ENCODE data around the gene CYBC1. TPM values are rescaled to one million over a fixed set of nuclear protein-coding genes. Genes with fewer than 3 reads are reported as not detected.

The CYBC1 gene
- total and polyA plus RNA-seq, 2 of the 4 experiments (the other 2 are of a cell fraction) = 75.1 to 76.7 TPM

DNA sequence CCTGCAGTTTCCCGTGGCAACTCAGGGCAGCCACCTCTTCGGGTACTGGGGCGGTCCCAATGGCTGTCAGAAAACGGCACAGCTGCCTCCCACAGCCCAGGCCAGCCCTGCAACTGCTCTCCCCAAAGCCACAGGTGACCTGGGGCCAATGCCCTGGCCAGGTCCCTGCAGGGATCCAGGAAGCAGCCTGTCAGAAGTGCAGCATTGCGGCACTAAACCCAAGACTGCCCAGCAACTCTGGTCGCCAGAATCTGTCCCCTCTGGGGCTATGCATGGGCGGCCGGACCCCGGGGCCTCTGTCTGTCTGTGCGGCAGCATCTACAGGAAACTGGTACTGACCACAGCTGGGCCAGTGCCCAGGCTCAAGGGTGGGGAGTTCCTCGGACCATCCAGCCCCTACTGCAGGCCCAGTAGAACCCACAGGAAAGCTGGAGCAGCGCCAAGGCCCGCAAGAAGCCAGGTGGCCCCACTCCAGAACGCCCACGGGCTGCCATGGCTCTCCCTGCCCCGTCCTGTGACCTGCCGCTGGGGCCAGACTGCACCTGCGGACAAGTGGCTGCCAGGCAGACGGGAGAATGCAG is 5.5 kb downstream of the CYBC1 start:
- H2AK5ac ChIP-seq (ENCODE audit: low read depth, low read length) = no peak overlapping the region
- no peak overlapping the region for H3K18ac ChIP-seq (ENCODE audit: low read depth, low read length)
- H3K9me3 ChIP-seq (ENCODE audit: control insufficient read depth, insufficient read depth, low read length) = no peaks in the 10 kb centered on the region
- H3K9ac ChIP-seq (ENCODE audit: low read depth, low read length) = no peak overlapping the region
- ChIA-PET CTCF (no interaction called here), POLR2A (ENCODE audit: unreplicated experiment) (no interaction called here)
- H2AK9ac ChIP-seq (replicated peaks; ENCODE audit: low read depth, low read length, poor library complexity) = no peak overlapping the region
- no peak overlapping the region for H3K27ac ChIP-seq (ENCODE audit: insufficient read depth, low read length)
- intact Hi-C loops (cut with micrococcal nuclease) (no loop called here), in situ Hi-C loops (cut with MboI; ENCODE audit: low sequenced_read_pairs) (no loop called here), dilution Hi-C loops (cut with HindIII; ENCODE audit: low sequenced_read_pairs, unreplicated experiment) (no loop called here)
- DNase-seq = no peak
- TF ChIP-seq MXI1 (IDR thresholded peaks at IDR 0.05; ENCODE audit: borderline replicate concordance, low read depth, low read length) = no peak
- TF ChIP-seq RCOR1 (IDR thresholded peaks at IDR 0.05; ENCODE audit: insufficient replicate concordance, low read length) = no peak
- no peak for TF ChIP-seq FOS (IDR thresholded peaks at IDR 0.05; ENCODE audit: low read depth, low read length)
- TF ChIP-seq RFX5 (IDR thresholded peaks at IDR 0.05; ENCODE audit: low read depth, low read length) = no peak
- TF ChIP-seq BHLHE40 (IDR thresholded peaks at IDR 0.05; ENCODE audit: low read depth, low read length) = no peak
- TF ChIP-seq RAD21 (IDR thresholded peaks at IDR 0.05; ENCODE audit: low read length) = no peak
- no peak for TF ChIP-seq NFE2L2 (IDR thresholded peaks at IDR 0.05; ENCODE audit: low read depth, low read length)
- peaks cover 21% of the 10 kb centered on the region for H4K20me1 ChIP-seq (ENCODE audit: insufficient read depth, low read length)
- H2AFZ ChIP-seq (replicated peaks; ENCODE audit: low read length, poor library complexity) = no peak overlapping the region
- H3K9me1 ChIP-seq (ENCODE audit: insufficient read depth, low read length) = peaks cover 8% of the 10 kb centered on the region; the same call in 1 of the 2 replicates
- H3K4me3 ChIP-seq (ENCODE audit: insufficient read depth, low read depth, low read length) = no peak overlapping the region
- no peaks in the 10 kb centered on the region for H3K27me3 ChIP-seq (ENCODE audit: control insufficient read depth, insufficient read depth, low read length)
- no peak overlapping the region for H2BK5ac ChIP-seq (ENCODE audit: low read depth, low read length, poor library complexity, severe bottlenecking)
- no peak overlapping the region for H4K5ac ChIP-seq (ENCODE audit: low read depth, low read length)
- H3K14ac ChIP-seq (replicated peaks; ENCODE audit: low read depth, low read length) = no peak overlapping the region
- no peak overlapping the region for H4K91ac ChIP-seq (ENCODE audit: insufficient read depth, low read depth, low read length)
- H2BK15ac ChIP-seq (ENCODE audit: low read depth, low read length) = no peak overlapping the region
- no peak for ATAC-seq (ENCODE audit: low read depth)
- H3K4ac ChIP-seq (ENCODE audit: low read depth, low read length) = no peak overlapping the region
- WGBS, 2 experiments (ENCODE audit: extremely low coverage in 2 of 2, insufficient read length in 1 of 2) = 67% methylated on average over 10 of the region's 19 CpGs; no CpG with 5 or more reads in 1 of the 2 experiments
- no peak overlapping the region for H3K4me2 ChIP-seq (ENCODE audit: low read depth, low read length)
- BruUV-seq (replicated peaks) = no TSS peak
- H4K8ac ChIP-seq (ENCODE audit: low read depth in 2 of 2, low read length in 2 of 2) = no peak overlapping the region
- H3K36me3 ChIP-seq (ENCODE audit: control insufficient read depth, insufficient read depth, low read length) = peaks cover 45% of the 10 kb centered on the region
- no peak overlapping the region for H3K56ac ChIP-seq (ENCODE audit: extremely low read depth, insufficient read depth, low read length)
- H2BK20ac ChIP-seq (ENCODE audit: low read depth, low read length) = no peak overlapping the region
- H2BK120ac ChIP-seq (ENCODE audit: low read depth, low read length) = no peak overlapping the region
- peaks cover 16 to 38% of the 10 kb centered on the region in 2 experiments for H3K79me1 ChIP-seq (ENCODE audit: low read depth in 1 of 2, low read length in 2 of 2)
- peaks cover 8% of the 10 kb centered on the region; the same call in 1 of the 2 replicates for H3K4me1 ChIP-seq (ENCODE audit: control insufficient read depth, insufficient read depth, low read length)
- H3K23ac ChIP-seq (ENCODE audit: low read depth, low read length) = no peak overlapping the region

Data from IMR-90 (cell line).